ENCODE measurements around the gene GALNT18. TPM values are rescaled to one million over a fixed set of nuclear protein-coding genes. Genes with fewer than 3 reads are reported as not detected.

Gene GALNT18
- total RNA-seq, 2 experiments from 2014 or later, result 6.8 to 7.4 TPM

GRCh38 chr11:11329062-11329806 is 292.6 kb downstream of the GALNT18 start:
- H3K4me1 Mint-ChIP-seq (ENCODE audit: low read depth), result no peaks in the 10 kb centered on the region
- H3K4me3 Mint-ChIP-seq, result no peak overlapping the region
- H3K27me3 Mint-ChIP-seq, result peaks cover 2% of the 10 kb centered on the region
- intact Hi-C loops (cut with micrococcal nuclease), result no loop called here
- ChIA-PET POLR2A (interaction anchor here (0.9 kb wide), 1 partner anchor 17 kb away, joined by 3 read pairs; no protein-coding TSS in a partner anchor), CTCF (no interaction called here)
- H3K36me3 Mint-ChIP-seq (ENCODE audit: low read depth), result no peaks in the 10 kb centered on the region
- no peak for DNase-seq
- no peak for TF ChIP-seq CTCF (IDR thresholded peaks at IDR 0.05)
- no peaks in the 10 kb centered on the region for H3K9me3 Mint-ChIP-seq
- no peak overlapping the region for H3K27ac Mint-ChIP-seq
- no peak for ATAC-seq

- ChIA-PET POLR2A (no interaction called here), CTCF (no interaction called here)
- no peaks in the 10 kb centered on the region for H3K36me3 Mint-ChIP-seq (ENCODE audit: low read depth)
- no peak overlapping the region for H3K4me3 Mint-ChIP-seq
- ATAC-seq, result no peak
- H3K27me3 Mint-ChIP-seq, result peaks cover 2% of the 10 kb centered on the region
- DNase-seq, result no peak
- TF ChIP-seq CTCF (IDR thresholded peaks at IDR 0.05), result no peak
- no peak overlapping the region for H3K27ac Mint-ChIP-seq
- intact Hi-C loops (cut with micrococcal nuclease), result no loop called here
- H3K4me1 Mint-ChIP-seq (ENCODE audit: low read depth), result no peaks in the 10 kb centered on the region
- H3K9me3 Mint-ChIP-seq, result peaks cover 8% of the 10 kb centered on the region
These were observed 297.7 kb downstream of the GALNT18 start for GRCh38 chr11:11324090-11324489.

GRCh38 chr11:11322101-11322500 is 299.7 kb downstream of the GALNT18 start:
- POLR2A ChIA-PET, result no interaction called here
- H3K27me3 Mint-ChIP-seq, result peaks cover 2% of the 10 kb centered on the region
- H3K36me3 Mint-ChIP-seq (ENCODE audit: low read depth), result no peaks in the 10 kb centered on the region
- no peak overlapping the region for H3K4me3 Mint-ChIP-seq
- H3K27ac Mint-ChIP-seq, result no peak overlapping the region
- no peak for ATAC-seq
- H3K9me3 Mint-ChIP-seq, result peaks cover 8% of the 10 kb centered on the region
- no peaks in the 10 kb centered on the region for H3K4me1 Mint-ChIP-seq (ENCODE audit: low read depth)
- no peak for TF ChIP-seq CTCF (IDR thresholded peaks at IDR 0.05)
- intact Hi-C loops (cut with micrococcal nuclease), result no loop called here
- CTCF ChIA-PET, result no interaction called here
- no peak for DNase-seq

GRCh38 chr11:11320825-11321224 is 301.0 kb downstream of the GALNT18 start:
- TF ChIP-seq CTCF (IDR thresholded peaks at IDR 0.05), result no peak
- H3K9me3 Mint-ChIP-seq, result peaks cover 8% of the 10 kb centered on the region
- ChIA-PET POLR2A (no interaction called here), CTCF (no interaction called here)
- DNase-seq, result no peak
- no peaks in the 10 kb centered on the region for H3K4me1 Mint-ChIP-seq (ENCODE audit: low read depth)
- no peak overlapping the region for H3K4me3 Mint-ChIP-seq
- no peak for ATAC-seq
- no peaks in the 10 kb centered on the region for H3K27me3 Mint-ChIP-seq
- no peak overlapping the region for H3K27ac Mint-ChIP-seq
- no peaks in the 10 kb centered on the region for H3K36me3 Mint-ChIP-seq (ENCODE audit: low read depth)
- intact Hi-C loops (cut with micrococcal nuclease), result no loop called here

GRCh38 chr11:11318961-11319360 is 302.8 kb downstream of the GALNT18 start:
- H3K27me3 Mint-ChIP-seq, result no peaks in the 10 kb centered on the region

More at GRCh38 chr11:11318961-11319360, 302.8 kb downstream of the GALNT18 start:
- ChIA-PET CTCF (no interaction called here), POLR2A (no interaction called here)
- intact Hi-C loops (cut with micrococcal nuclease), result no loop called here
- H3K4me1 Mint-ChIP-seq (ENCODE audit: low read depth), result no peaks in the 10 kb centered on the region
- no peaks in the 10 kb centered on the region for H3K36me3 Mint-ChIP-seq (ENCODE audit: low read depth)
- ATAC-seq (no peak), DNase-seq (no peak)
- peaks cover 8% of the 10 kb centered on the region for H3K9me3 Mint-ChIP-seq
- TF ChIP-seq CTCF (IDR thresholded peaks at IDR 0.05), result no peak
- H3K4me3 Mint-ChIP-seq, result no peak overlapping the region
- no peak overlapping the region for H3K27ac Mint-ChIP-seq
